ENCODE data around the gene HOXA11.

Gene HOXA11

GRCh38 chr7:27202018-27202861 is 17.2 kb upstream of the HOXA11 start:
- peaks cover 2% of the 10 kb centered on the region for H3K36me3 Mint-ChIP-seq
- no peak for DNase-seq
- H3K4me1 Mint-ChIP-seq, result peaks cover 26% of the 10 kb centered on the region
- CTCF ChIA-PET, result interaction anchor here (0.9 to 1.1 kb wide), 2 partner anchors 9 to 769 kb away, joined by 3 read pairs; no protein-coding TSS in a partner anchor
- H3K27me3 Mint-ChIP-seq, result peaks cover 97% of the 10 kb centered on the region
- no peak overlapping the region for H3K4me3 Mint-ChIP-seq
- H3K27ac Mint-ChIP-seq, result no peak overlapping the region
- no peaks in the 10 kb centered on the region for H3K9me3 Mint-ChIP-seq

- H3K27ac Mint-ChIP-seq, result no peak overlapping the region
- DNase-seq, result no peak
- no peaks in the 10 kb centered on the region for H3K9me3 Mint-ChIP-seq
- H3K27me3 Mint-ChIP-seq, result peaks cover 94% of the 10 kb centered on the region
- peaks cover 26% of the 10 kb centered on the region for H3K4me1 Mint-ChIP-seq
- no peak overlapping the region for H3K4me3 Mint-ChIP-seq
- peaks cover 2% of the 10 kb centered on the region for H3K36me3 Mint-ChIP-seq
- CTCF ChIA-PET, result interaction anchor here (0.7 to 1.1 kb wide), 3 partner anchors 9 to 770 kb away, joined by 3 read pairs; no protein-coding TSS in a partner anchor
These were observed 16.6 kb upstream of the HOXA11 start for GRCh38 chr7:27201580-27202017.

DNA sequence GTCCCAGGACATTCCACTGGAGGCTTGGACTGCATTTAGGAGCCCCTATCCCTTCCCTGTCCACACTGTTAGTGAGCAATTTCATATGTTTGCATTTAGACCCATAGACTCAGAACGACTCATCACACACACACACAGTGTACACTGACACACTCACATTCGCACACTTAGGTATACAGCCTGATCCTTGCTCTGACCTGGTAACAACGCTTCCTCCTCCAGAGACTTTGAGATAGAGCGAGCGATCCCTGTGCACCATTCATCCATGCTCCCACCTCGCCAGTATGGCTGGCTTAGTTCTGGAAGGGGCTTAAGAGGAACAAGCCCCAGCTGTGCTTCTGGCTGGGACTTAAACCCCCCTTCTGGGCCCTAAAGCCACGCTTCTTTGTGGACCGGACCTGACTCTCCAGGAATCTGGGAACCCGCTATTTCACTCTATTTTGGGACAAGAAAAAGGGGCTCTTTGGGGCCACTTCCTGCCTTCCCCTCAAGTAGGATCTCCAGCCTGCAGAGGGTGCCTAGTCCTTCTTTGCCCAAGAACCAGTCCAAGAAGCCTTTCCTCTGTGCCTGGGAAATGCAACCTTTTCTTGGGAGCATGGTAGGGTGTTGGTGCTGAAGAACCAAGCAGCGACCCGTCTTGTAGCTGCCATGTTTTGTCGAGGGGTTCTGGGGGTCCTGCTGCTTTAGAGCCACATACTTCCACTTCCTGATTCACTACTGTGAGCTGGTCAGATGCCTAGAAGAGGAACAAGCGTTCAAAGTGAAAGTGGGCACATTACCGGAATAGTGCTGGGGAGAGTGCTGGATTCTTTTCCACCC is 15.9 kb upstream of the HOXA11 start:
- H3K36me3 Mint-ChIP-seq, result peaks cover 2% of the 10 kb centered on the region
- H3K4me3 Mint-ChIP-seq, result peak overlapping the region; percentile 29
- CTCF ChIA-PET, result interaction anchor here (0.6 to 0.7 kb wide), 2 partner anchors 10 to 637 kb away, joined by 3 read pairs; no protein-coding TSS in a partner anchor
- peak overlapping the region; percentile 74 for H3K27ac Mint-ChIP-seq
- no peaks in the 10 kb centered on the region for H3K9me3 Mint-ChIP-seq
- H3K4me1 Mint-ChIP-seq, result peaks cover 26% of the 10 kb centered on the region
- peaks cover 91% of the 10 kb centered on the region for H3K27me3 Mint-ChIP-seq
- DNase-seq, result no peak

GRCh38 chr7:27199849-27200760 is 15.1 kb upstream of the HOXA11 start, which contains the start of gene HOXA13:
Gene HOXA13, minus strand, starts transcription at chr7:27200091. Its CDS starts 14 bp downstream, at chr7:27200077.
- peaks cover 2% of the 10 kb centered on the region for H3K36me3 Mint-ChIP-seq
- CTCF ChIA-PET, result no interaction called here
- DNase-seq, result no peak

GRCh38 chr7:27198871-27199801 is 14.1 kb upstream of the HOXA11 start:
- H3K27me3 Mint-ChIP-seq, result peaks cover 88% of the 10 kb centered on the region
- peaks cover 21% of the 10 kb centered on the region for H3K4me1 Mint-ChIP-seq
- peak overlapping the region; percentile 68 for H3K27ac Mint-ChIP-seq
- DNase-seq, result no peak
- peak overlapping the region; percentile 39 for H3K4me3 Mint-ChIP-seq
- H3K9me3 Mint-ChIP-seq, result no peaks in the 10 kb centered on the region
- H3K36me3 Mint-ChIP-seq, result peaks cover 2% of the 10 kb centered on the region
- CTCF ChIA-PET, result interaction anchor here (1.1 kb wide), 1 partner anchor 822 kb away, joined by 5 read pairs; no protein-coding TSS in a partner anchor

More at GRCh38 chr7:27199849-27200760, 15.1 kb upstream of the HOXA11 start, which contains the start of gene HOXA13:
- Mint-ChIP-seq H3K4me3 (peak within 1 kb of the TSS; percentile 64), H3K9me3 (no peaks in the 10 kb centered on the region), H3K27me3 (peaks cover 88% of the 10 kb centered on the region), H3K4me1 (peaks cover 21% of the 10 kb centered on the region), H3K27ac (peak within 1 kb of the TSS; percentile 74)

DNA sequence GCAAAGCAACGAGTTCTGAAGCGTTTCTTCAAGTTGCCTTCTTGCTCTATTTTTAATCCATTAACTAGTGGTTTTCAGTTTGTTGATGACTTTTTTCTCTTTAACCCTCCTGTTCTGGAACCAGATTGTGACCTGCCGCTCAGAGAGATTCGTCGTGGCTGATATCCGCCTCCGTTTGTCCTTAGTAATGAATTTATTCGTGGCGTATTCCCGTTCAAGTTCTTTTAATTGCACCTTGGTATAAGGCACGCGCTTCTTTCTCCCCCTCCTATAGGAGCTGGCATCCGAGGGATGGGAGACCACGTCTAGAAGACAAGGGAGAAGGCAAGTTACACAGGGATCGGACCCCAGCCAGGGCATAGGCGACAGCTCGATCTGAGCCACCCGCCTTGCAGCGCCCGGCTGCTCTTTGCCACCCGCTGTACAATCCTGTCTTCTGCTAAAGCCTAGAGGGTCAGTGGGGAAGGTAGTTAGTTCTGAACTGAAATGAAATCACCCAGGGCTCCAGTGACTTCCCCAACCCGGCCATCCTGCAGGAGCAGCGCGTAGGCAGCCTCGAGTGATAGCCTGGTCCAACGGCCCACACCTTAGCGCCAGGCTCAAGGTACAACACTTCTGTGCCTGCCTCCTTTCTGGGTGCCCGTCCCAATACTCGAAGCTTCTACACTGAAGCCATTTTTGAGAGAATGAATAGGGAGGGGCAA is 13.3 kb upstream of the HOXA11 start:
- peaks cover 24% of the 10 kb centered on the region for H3K4me1 Mint-ChIP-seq
- peaks cover 88% of the 10 kb centered on the region for H3K27me3 Mint-ChIP-seq
- peak overlapping the region; percentile 1 for H3K27ac Mint-ChIP-seq
- H3K36me3 Mint-ChIP-seq, result peaks cover 2% of the 10 kb centered on the region
- CTCF ChIA-PET, result interaction anchor here (1.1 kb wide), 1 partner anchor 823 kb away, joined by 5 read pairs; no protein-coding TSS in a partner anchor
- no peak overlapping the region for H3K4me3 Mint-ChIP-seq
- no peaks in the 10 kb centered on the region for H3K9me3 Mint-ChIP-seq
- no peak for DNase-seq

GRCh38 chr7:27197137-27198042 is 12.4 kb upstream of the HOXA11 start:
- CTCF ChIA-PET, result no interaction called here
- Mint-ChIP-seq H3K36me3 (peaks cover 2% of the 10 kb centered on the region), H3K4me1 (peaks cover 24% of the 10 kb centered on the region), H3K4me3 (no peak overlapping the region), H3K9me3 (no peaks in the 10 kb centered on the region), H3K27ac (no peak overlapping the region), H3K27me3 (peaks cover 88% of the 10 kb centered on the region)
- no peak for DNase-seq

GRCh38 chr7:27196287-27196767 is 11.3 kb upstream of the HOXA11 start:
- Mint-ChIP-seq H3K4me1 (peaks cover 20% of the 10 kb centered on the region), H3K9me3 (no peaks in the 10 kb centered on the region), H3K4me3 (no peak overlapping the region), H3K27ac (no peak overlapping the region), H3K36me3 (peaks cover 2% of the 10 kb centered on the region), H3K27me3 (peaks cover 88% of the 10 kb centered on the region)
- CTCF ChIA-PET, result interaction anchor here (0.5 to 2.3 kb wide), 32 partner anchors 9 to 900 kb away, joined by 3 to 24 read pairs (median 5); partner anchors contain the start of genes EVX1 and TAX1BP1
- peak; percentile 88 for DNase-seq

DNA sequence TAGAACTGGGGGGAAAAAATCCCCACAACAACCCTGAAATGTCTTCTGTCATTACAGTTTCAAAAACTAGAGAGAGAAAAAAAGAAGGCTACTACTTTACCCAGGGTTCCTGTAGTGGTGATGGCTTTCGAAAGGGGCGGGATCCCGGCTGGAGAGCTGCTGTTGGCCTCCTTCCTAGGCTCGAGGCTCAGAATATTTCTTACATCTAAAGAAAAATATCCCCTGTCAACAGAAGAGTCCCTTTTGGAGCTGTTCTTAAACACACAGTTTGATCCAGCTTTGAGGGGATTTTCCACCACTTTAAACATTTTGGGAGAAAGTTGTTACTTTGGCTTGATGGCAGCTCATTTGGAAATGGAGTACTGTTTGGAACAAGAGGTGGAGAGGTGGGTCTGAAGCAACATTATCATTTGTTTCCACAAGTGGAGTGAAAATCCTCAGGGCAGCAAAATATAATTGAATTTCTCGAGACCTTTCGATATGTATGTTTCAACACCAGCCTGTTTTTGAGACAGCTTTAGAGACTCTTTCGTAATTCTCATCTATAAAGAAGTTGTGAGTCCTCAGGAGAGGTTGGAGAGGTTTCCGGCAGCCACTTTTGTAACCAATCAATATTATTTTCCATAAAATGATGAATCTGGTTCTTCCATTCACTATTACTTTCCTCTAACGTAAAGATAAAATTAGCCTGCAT is 9.8 kb upstream of the HOXA11 start:
- H3K27me3 Mint-ChIP-seq, result peaks cover 88% of the 10 kb centered on the region
- DNase-seq, result no peak
- no peaks in the 10 kb centered on the region for H3K9me3 Mint-ChIP-seq
- H3K4me3 Mint-ChIP-seq, result no peak overlapping the region
- peaks cover 4% of the 10 kb centered on the region for H3K36me3 Mint-ChIP-seq
- H3K27ac Mint-ChIP-seq, result no peak overlapping the region
- CTCF ChIA-PET, result interaction anchor here (0.6 to 2.3 kb wide), 10 partner anchors 8 to 727 kb away, joined by 3 to 24 read pairs (median 4); partner anchors contain the start of gene EVX1
- H3K4me1 Mint-ChIP-seq, result peaks cover 10% of the 10 kb centered on the region

GRCh38 chr7:27194002-27194352 is 8.9 kb upstream of the HOXA11 start:
- Mint-ChIP-seq H3K27me3 (peaks cover 90% of the 10 kb centered on the region), H3K27ac (no peak overlapping the region), H3K4me3 (no peak overlapping the region), H3K4me1 (peaks cover 13% of the 10 kb centered on the region), H3K9me3 (no peaks in the 10 kb centered on the region), H3K36me3 (peaks cover 5% of the 10 kb centered on the region)
- no peak for DNase-seq
- CTCF ChIA-PET, result interaction anchor here (1.0 to 1.6 kb wide), 4 partner anchors 17 to 735 kb away, joined by 3 to 4 read pairs (median 3); no protein-coding TSS in a partner anchor

Measured in activated naive CD4-positive, alpha-beta T cell treated with anti-CD3 and anti-CD28 coated beads, Interleukin-2, amount 10 ng/mL, durations not matched to agents 7 days and 5 days (primary cell).